NCI-H1436 (cell line): ENCODE results near the gene SH3BP2.

Experiments
- DNase-seq: peaks from one replicate; lab custom pipeline; 2025; lab: John Stamatoyannopoulos, UW

The SH3BP2 gene

DNA sequence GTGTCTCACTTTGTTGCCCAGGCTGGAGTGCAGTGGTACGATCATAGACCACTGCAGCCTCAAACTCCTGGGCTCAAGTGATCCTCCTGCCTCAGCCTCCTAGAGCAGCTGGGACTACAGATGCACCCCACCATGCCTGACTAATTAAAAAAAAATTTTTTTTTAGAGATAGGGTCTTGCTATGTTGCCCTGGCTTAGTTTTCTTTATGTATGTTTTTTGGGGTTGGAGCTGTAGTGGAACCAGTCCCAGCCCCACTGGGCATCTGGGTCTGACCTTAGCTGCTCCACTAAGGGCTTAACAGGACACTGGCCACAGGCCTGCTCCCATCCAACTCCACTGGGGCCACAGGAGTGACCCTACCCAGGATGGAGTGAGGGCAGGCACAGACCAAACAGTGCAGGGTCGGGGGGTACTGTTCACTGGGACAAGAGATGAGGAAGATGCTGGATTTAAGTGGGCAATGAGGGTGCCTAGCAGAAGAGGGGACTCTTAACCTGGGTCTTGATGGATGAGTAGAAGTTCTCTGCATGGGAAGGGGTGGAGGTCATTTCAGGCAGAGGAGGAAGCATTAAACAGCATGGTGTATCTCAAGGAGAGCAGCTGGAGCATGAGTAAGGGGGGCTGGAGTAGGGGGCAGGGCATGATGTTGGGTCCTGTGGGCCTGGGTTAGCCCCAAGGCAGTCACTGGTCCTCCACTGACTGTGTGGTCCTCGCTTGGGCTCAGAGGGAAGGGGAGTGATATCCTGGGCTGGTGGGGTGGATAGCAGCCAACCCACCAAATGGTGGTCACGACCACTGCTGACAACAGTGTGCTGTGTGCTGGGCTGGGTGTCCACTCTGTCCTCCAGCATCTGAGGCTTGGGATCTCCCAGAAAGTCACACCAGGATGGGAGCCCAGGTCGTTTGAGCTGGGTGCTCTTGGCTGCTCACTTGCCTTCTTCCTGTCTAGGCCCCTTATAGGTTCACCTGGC is 26.6 kb downstream of the SH3BP2 start:
- DNase-seq: no peak

DNA sequence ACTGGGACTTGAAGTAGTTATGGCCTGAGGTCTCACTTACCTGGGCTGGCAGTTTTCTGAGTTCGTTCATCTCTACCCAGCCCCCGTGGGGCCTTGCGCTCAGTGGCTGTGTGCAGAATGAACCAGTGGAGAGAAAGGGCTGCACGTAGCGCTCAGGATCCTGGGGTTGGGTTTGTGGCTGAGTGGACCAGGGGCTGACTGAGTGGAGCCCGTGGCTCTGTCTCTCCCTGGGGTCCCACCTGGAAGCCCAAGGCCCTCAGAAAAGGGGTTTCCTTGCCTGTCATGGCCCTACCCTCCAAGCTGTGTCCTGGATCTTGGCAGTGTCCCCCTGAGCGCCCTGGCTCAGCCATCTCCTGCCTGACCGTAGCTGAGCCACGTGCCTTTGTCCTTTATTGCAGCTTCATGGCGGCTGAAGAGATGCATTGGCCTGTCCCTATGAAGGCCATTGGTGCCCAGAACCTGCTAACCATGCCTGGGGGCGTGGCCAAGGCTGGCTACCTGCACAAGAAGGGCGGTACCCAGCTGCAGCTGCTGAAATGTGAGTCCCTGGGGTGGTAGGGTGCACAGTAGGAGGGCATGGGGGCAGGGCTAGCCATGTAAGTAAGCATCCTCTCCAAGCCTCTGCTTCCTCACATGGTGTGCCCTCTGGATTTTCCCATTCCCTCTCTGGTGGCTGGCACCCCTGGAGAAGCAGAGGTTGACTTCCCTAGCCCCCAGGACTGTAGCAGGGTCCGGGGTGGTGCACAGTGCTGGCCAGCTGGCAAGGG is 27.5 kb downstream of the SH3BP2 start:
- no peak for DNase-seq

DNA sequence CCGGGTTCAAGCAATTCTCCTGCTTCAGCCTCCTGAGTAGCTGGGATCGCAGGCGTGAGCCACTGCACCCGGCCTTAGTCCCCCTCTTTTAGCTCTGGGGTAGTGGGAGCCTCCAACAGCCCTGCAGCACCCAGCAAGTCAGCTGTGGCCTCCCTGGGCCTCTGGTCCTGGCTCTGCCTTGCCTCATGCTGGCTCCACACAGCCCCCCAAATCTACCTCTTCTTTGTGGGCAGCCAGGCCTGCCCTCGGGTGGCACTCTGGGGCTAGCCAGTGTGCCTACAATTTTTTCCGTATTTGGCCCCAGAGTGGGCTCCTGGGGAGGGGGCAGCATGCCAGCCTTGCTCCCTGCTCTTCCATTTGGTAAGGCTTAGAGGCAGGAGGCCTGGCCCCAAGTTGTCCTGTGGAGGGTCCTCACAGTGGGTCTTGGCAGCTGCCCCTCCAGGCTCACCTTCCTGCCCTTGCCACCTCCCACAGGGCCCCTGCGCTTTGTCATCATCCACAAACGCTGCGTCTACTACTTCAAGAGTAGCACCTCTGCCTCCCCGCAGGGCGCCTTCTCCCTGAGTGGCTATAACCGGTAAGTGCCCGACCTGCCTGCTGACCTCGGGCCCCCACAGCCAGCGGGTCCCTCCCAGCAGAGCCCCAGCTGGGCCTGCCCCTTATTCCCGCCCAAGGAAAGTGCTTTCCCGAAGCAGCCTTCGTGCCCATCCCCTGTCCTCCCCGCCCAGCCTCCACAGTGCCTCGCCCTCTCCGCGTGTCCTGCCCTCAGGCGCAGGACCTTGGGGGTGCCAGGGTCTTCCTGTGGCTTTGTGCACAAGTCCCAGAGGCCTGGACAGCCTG is 29.8 kb downstream of the SH3BP2 start:
- no peak for DNase-seq

DNA sequence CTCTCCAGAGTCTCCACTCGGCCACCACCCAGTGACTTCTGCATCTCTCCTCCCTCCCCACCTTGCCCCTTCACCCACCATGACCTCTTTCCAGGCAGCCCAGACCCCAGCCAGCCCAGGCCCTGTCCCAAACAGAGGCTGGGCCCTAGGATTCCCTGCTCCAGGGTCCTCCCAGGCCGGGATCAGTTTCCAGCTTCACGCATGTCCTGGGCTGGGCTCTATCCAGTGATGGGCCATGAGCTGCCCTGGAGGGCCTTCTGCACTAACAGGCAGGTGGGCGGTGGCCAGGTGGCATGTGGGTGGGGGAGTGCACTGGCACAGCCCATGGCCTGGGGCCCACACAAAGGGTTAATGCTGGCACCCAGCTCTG is 30.4 kb downstream of the SH3BP2 start:
- DNase-seq: no peak

DNA sequence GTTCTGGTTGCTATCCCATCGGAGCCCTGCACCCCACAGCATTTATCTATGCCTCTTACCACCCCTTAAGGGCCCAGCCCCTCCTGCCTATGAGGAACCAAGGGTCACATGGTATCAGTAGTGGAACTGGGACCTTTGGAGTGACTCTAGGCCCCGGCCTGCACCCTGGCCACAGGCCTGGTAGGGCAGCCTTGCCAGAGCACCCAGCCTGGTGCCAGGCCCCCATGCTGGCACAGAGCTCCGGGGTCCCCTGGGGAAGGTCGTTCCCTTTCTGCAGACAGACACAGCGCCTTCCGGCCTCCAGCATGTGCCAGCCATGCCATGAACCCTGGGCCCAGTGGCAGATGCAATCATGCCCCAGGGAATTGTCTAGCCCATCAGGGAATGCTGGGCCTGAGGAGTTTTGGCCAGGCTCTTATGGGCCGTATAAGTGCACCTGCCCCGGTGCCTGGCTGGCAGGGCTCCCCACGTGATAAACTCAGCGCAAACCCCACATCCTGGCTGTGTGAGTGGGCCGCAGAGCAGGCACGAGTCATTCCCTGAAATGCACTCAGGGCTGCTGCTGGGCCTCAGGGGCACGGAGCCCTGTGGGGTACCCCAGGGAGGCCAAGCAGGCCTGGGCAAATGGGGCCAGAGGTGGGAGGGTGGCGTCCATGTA is 30.9 kb downstream of the SH3BP2 start:
- DNase-seq: no peak

DNA sequence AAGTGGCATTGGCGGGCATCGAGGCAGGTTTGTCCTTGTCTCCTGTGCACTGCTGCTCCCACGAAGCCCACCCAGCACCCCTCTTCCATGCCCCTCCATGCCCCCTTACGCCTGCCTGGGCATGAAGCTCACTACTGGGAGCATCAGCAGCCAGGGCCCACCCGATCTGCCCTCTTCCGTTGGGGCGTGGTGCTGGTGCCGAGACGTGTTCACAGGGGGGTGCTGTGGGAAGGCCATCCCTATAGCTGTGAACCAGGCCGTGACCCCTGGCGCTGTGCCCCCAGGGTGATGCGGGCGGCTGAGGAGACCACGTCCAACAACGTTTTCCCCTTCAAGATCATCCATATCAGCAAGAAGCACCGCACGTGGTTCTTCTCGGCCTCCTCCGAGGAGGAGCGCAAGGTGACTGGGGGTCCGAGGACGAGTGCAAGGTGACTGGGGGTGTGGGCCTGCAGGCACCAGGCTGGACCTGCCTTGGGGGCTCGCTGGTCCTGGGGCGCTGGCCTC is 31.5 kb downstream of the SH3BP2 start:
- no peak for DNase-seq

DNA sequence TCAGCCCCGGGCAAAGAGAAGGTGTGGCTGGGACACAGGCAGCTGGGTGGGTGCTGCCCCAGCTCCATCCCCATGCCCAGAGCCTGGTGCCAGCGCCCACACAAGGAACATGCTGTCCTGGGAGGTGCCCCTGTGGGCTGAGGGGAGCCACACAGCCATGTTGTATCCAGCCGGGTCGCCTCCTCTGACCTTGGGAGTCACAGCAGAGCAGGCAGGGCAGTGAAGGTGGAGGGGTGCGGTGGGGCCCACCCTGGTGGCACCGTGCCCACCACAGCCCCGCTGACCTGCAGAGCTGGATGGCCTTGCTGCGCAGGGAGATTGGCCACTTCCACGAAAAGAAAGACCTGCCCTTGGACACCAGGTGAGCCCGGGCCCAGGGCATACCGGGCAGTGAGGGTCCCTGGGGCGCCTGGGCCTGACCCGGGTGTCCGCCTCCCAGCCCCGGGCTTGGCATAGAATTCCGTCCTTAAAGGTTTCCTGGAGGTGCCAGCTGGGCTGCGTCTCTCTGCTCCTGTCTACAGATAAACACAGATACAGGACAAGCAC is 32.0 kb downstream of the SH3BP2 start:
- no peak for DNase-seq

DNA sequence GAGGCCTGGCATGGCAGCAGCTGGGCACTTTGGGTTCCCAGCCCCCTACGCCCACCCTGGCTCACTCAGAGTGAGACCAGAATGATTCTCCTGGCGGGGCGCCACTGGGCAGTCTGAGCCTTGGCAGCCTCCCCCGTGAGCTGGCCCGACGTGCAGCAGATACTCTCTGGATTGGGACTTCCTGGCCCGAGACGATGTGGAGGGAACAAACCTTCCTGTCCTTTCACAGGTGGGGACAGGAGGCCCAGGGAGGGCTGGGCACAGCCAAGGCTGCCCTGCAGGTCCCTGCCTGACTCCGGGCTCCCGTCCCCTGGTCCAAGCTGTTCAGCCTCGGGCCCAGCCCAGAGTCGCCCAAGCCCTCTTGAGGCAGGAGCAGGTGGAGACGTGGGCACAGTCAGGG is 32.9 kb downstream of the SH3BP2 start:
- DNase-seq: no peak

DNA sequence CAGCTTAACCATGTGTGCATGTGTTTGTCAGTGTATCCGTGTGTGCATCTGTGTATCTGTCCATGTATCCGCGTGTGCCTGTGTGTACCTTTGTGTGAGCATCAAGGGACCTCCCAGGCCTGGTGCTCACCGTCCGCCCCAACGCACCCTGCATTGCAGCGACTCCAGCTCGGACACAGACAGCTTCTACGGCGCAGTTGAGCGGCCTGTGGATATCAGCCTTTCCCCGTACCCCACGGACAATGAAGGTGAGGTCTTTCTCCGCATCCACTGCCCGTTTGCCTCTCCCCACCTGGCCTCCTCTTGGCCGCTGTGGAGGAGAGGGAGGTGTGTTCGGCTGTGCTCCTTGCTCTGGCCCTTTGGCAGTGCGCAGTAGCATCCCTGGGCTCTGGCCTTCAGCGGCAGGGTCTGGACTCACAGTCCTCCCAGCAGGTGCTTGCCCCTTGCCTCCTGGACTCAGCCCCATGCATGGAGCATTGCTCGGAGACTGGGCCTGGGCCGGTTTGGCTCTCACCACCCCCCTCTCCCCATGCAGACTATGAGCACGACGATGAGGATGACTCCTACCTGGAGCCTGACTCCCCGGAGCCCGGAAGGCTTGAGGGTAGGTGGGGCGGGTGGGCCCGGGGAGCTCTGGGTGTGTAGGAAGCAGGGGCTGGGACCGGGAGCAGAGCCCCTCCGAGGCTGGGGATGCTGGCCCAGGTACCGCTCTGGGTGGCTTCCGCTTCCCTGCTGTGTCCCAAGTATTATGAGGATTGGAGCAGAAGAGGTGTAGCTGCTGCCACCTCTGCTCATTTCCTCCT is 34.4 kb downstream of the SH3BP2 start:
- no peak for DNase-seq

DNA sequence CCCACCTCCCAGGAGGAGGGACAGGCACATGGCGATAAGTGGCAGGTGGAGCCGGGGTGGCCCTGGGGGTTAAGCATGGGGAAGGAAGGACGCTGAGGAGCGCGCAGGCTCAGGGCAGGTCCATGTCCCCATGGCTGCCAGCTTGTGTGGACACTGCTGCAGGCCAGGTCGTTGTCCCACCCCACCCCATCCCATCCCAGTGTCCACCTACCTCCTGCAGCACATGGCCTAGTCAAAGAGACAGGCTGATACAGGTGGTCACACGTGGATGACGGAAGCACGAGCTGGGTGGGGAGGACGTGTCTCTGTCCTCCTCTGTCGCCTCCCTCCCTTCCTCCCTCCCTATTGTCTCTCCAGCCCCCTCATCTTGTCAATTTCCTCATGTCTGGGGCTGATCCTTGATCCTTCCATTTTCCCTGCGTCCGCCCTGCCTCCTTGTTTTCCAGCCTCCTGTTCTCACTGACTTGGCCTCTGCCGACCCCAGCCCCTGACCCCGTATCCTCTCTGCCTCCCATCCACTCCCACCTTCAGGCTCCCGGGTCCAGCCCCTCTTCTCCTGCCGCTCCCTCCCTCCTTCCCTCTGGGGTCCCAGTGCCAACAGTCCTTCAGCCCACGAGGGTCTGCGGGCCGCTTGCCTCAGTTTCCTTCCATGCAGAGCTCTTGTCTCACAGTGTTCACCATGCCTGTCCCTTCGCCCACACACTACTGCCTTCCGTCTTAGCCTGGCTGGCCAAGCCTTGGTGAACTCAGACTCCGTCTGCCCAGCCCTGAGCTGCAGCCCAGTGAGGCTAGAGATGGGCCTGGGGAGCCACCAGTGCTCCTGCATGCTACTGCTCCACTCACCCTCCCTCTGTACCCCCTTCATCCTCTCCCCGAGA is 35.2 kb downstream of the SH3BP2 start:
- no peak for DNase-seq

DNA sequence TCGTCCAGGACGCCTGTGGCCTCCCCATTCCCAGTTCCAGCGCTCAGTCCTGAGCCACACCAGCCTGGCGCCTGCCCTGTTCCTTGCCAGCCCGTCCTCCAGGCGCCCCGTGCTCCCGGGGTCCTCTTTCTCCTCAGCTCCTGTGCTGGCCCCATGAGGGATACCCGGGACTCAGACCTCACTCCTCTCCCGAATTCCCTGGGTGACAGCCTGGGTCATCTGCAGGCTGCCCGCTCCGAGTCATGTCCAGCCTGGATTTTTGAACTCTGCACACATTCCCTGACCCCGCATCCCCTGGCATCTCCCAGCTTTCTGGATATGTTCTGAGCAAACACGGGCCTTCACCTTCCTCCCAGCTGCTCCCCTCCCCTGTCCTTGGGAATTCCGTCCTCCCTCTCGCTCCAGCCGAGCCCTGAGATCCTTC is 35.9 kb downstream of the SH3BP2 start:
- no peak for DNase-seq

DNA sequence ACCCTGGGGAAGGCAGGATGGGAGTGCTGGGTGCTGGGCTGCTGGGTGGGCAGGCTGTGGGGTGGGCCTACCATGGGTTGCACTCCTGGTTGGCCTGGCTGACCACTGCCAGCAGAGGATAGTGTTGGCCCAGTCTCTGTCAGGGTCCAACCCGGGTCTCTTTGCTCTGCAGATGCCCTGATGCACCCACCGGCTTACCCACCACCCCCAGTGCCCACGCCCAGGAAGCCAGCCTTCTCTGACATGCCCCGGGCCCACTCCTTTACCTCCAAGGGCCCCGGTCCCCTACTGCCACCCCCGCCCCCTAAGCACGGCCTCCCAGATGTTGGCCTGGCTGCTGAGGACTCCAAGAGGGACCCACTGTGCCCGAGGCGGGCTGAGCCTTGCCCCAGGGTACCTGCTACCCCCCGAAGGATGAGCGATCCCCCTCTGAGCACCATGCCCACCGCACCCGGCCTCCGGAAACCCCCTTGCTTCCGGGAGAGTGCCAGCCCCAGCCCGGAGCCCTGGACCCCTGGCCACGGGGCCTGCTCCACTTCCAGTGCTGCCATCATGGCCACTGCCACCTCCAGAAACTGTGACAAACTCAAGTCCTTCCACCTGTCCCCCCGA is 36.5 kb downstream of the SH3BP2 start:
- no peak for DNase-seq

DNA sequence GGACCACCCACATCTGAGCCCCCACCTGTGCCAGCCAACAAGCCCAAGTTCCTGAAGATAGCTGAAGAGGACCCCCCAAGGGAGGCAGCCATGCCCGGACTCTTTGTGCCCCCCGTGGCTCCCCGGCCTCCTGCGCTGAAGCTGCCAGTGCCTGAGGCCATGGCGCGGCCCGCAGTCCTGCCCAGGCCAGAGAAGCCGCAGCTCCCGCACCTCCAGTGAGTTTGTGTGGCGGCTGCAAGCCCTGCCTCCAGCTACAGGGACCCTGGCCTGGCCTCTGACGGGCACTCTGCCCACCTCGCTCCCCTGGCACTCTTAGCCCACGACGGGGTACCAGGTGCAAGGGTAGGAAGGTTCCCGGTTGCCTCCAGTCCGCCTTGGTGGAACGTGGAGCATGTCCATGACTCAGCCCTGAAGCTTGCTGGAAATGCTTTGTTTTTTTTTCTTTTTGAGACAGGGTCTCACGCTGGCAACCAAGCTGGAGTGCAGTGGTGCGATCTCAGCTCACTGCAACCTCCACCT is 37.1 kb downstream of the SH3BP2 start:
- DNase-seq: no peak

DNA sequence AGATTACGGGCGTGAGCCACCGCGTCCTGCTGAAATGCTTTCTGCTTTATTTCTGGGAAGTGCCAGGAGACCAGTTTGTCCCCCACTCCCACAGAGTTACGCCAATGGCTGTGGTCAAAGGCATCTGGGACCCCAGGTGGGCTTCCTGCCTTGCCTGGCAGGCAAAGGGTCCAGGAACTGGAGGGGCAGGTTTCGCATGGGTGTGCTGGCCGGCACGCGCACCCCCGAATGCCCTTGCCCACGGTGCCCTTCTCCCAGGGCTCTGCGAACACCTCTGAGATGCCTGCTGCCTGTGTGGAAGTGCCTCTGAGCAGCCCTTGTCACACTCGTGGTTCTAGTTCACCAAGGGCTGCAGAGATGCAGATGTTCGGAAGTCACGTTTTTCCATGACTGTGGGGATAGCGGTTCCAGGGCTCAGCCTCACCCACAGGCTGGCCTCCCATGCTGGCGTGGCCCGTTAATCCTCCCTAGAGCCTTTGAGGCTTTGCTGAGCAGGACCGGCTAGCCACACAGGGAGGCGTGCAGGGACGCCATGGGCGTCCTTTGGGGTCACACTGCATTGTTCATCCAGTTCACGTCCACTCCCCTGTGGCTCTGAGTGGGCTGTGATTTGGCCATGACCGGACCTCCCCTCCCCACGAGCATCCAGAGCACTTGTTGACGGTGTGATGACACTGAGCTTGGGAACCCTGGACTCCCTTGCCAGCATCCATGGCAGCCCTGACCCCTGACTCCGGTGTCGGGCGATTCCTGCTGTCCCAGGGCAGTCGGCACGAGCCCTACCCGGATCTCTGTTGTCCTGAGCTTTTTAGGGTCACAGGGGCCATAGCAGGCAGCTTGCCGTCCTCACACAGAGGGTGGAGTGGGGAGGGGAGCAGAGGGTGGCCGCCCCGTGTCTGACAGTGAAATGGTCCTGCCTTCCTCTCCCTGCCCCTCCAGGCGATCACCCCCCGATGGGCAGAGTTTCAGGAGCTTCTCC is 38.0 kb downstream of the SH3BP2 start:
- no peak for DNase-seq

DNA sequence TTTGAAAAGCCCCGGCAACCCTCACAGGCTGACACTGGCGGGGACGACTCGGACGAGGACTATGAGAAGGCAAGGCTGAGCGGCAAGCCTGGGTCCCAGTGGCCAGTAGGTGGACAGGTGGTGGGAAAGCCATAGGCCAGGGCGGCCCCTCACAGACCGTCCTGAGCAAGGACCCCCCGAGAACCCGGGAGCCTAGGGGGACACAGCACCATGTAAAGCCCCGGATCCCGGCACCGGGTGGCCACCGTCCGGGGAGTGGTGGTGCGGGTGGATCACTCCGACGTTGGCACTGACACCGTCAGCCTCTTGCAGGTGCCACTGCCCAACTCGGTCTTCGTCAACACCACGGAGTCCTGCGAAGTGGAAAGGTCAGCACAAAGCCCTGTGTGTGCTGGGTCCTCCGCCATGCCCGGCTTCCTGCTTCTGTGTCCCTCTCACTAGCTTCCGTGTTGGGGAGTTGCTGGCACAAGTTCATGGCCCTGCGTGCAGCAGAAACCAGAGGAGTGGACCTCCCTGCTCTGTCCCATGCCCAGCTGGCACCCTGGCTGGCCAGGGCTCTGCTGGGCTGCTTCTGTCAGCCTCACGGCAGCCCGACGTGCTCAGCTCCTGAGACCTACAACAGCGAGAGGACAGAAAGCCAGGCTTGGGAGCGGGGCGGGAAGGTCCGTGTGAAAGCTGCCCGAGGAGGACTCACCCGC is 38.9 kb downstream of the SH3BP2 start:
- DNase-seq: no peak

DNA sequence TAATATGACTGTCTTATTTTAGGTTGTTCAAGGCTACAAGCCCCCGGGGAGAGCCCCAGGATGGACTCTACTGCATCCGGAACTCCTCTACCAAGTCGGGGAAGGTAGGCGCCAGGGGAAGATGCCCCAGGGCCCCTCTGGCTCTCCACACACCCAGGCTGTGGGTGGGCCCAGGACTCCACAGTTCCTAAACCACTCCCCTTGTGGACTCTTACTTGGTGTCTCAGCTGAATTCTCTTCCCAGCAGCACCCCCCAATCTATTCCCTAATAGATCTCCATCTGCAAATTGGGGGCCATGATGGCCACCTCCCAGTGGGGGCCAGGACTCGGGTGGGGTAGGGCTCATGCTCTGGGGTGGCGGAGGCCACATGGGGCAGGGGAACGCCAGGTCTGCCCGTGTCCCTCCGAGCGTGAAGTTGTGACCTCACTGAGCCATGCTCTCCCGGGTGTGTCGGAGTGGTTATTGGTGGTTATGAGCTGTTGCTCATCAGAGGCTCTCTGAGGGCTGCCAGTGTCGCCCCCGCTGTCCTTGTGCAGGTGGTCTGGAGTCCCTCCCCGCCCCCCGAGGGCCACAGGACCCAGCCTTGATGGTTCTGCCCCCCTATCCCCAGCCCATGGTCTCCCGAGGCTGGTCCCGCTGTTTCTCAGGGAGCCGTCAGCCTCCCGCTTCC is 39.6 kb downstream of the SH3BP2 start:
- DNase-seq: no peak
